Breast epithelium (tissue), 4 donors: ENCODE measurements around the gene CADM1. TPM values are rescaled to one million over a fixed set of nuclear protein-coding genes. Genes with fewer than 3 reads are reported as not detected.

ENCODE experiments used
- DNase-seq, 2 donors: peaks; one replicate each; pipeline ENCODE4 v3.0.0-alpha.2; 2019; ENCODE audit warnings: low spot score in 2 of 2
- H3K27ac ChIP-seq, 2 donors: fragments of 200-600 bp; sonication (generic) in 1 of 2; one replicate each; pipeline ENCODE4 v1.5.1; 2016 to 2019; ENCODE audit warnings: mild to moderate bottlenecking in 1 of 2
- H3K27me3 ChIP-seq, 2 donors: fragments of 200-600 bp; sonication (generic) in 1 of 2; one replicate each; pipeline versions ENCODE4 v1.5.1 to v1.6.0; 2017 to 2019; ENCODE audit warnings: control low read depth in 1 of 2, mild to moderate bottlenecking in 1 of 2
- H3K36me3 ChIP-seq: fragments of 200-600 bp; one replicate; pipeline ENCODE4 v1.5.1; 2019
- H3K4me1 ChIP-seq, 2 donors: fragments of 200-600 bp; sonication (generic); one replicate each; pipeline ENCODE4 v1.5.1; 2016 to 2019; ENCODE audit warnings: control low read depth in 1 of 2
- H3K4me3 ChIP-seq, 3 donors: fragments of 200-600 bp; sonication (generic); 1 replicate in 2 of 3; 2 replicates in 1 of 3; pipeline ENCODE4 v1.5.1; 2016 to 2019; ENCODE audit warnings: mild to moderate bottlenecking in 3 of 3, moderate library complexity in 2 of 3
- H3K9me3 ChIP-seq, 2 donors: fragments of 200-600 bp; sonication (generic) in 1 of 2; one replicate each; pipeline ENCODE4 v1.5.1; 2016 to 2019; ENCODE audit warnings: control low read depth in 1 of 2
- POLR2A ChIP-seq: fragments of 450-650 bp; IDR thresholded peaks from one replicate; pipeline ENCODE4 v1.6.1; 2016; ENCODE audit warnings: antibody characterized with exemption, mild to moderate bottlenecking, moderate library complexity
- POLR2AphosphoS5 ChIP-seq, 3 donors: sonication (generic); formaldehyde crosslinking; IDR thresholded peaks; one replicate each; pipeline ENCODE4 v1.6.1; 2017; ENCODE audit warnings: antibody characterized with exemption in 3 of 3
- intact Hi-C: fragments of 100-400 bp; cut with DNase I; formaldehyde crosslinking; loops from one replicate; pipeline ENCODE4 v1.15.1; 2023; ENCODE audit warnings: low total_unique reads
- total RNA-seq, 3 donors: library from RNA; depleted of rRNA; stranded (reverse); fragments of >200 nt; gene quantifications; one replicate each; pipeline ENCODE4 v1.1.0, GENCODE V29; 2016
- TF ChIP-seq, protein P1 (sequence below), 3 donors: fragments of 450-650 bp; IDR thresholded peaks; one replicate each; pipeline ENCODE4 v1.5.1; 2016 to 2017; ENCODE audit warnings: antibody characterized with exemption in 3 of 3, mild to moderate bottlenecking in 3 of 3, moderate library complexity in 3 of 3

The CADM1 gene
- total RNA-seq, 3 donors from 2014 or later, result 5.3 to 48.4 (median 33.1) TPM

DNA sequence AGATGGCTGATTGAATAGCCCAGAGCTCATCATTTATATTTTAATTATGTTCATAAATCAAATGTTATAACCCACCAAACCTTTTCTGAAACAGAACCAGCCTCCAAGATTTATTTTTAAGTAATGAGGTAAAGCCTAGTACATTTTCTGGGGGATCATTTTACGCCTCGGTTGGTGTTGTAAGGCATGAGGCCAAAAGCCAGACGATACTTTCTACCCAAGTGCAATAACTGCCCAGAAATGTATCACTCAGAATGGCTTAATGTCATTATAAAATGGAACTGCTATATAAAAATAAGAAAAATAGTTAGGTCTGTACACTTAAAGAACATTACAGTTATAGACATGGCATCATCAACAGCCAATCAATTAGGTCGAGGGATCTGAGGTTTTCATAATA, 283.3 kb downstream of the CADM1 start:
- H3K9me3 ChIP-seq, result no peaks in the 10 kb centered on the region
- no peak overlapping the region for H3K4me3 ChIP-seq
- H3K27ac ChIP-seq, result no peak overlapping the region
- DNase-seq, result no peak
- H3K36me3 ChIP-seq, result no peaks in the 10 kb centered on the region
- H3K27me3 ChIP-seq, result no peaks in the 10 kb centered on the region
- H3K4me1 ChIP-seq, result no peaks in the 10 kb centered on the region
- TF ChIP-seq POLR2A, result no peak
- TF ChIP-seq, protein P1, sequence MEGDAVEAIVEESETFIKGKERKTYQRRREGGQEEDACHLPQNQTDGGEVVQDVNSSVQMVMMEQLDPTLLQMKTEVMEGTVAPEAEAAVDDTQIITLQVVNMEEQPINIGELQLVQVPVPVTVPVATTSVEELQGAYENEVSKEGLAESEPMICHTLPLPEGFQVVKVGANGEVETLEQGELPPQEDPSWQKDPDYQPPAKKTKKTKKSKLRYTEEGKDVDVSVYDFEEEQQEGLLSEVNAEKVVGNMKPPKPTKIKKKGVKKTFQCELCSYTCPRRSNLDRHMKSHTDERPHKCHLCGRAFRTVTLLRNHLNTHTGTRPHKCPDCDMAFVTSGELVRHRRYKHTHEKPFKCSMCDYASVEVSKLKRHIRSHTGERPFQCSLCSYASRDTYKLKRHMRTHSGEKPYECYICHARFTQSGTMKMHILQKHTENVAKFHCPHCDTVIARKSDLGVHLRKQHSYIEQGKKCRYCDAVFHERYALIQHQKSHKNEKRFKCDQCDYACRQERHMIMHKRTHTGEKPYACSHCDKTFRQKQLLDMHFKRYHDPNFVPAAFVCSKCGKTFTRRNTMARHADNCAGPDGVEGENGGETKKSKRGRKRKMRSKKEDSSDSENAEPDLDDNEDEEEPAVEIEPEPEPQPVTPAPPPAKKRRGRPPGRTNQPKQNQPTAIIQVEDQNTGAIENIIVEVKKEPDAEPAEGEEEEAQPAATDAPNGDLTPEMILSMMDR (IDR thresholded peaks at IDR 0.05), result no peak
- no peak for TF ChIP-seq POLR2AphosphoS5 (IDR thresholded peaks at IDR 0.05)
- intact Hi-C loops, result no loop called here

DNA sequence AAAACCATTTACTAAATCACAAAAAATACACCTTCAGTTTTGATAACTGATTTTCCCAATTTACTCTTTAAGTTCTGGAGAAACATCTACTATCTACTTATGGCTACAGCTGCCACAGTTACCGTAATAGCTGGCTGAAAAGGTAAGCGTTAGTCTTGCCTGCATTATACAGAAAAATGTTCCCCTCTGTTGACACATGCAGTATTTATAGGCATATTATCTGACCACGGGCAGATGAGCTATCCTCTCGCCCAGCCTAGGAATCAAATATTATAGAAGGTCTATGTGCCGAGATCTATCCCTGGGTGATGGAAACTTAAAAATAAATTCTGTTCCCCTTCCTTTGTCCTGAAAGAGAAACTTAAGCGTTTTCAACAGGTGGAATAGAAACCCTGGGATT, 283.8 kb downstream of the CADM1 start:
- no peaks in the 10 kb centered on the region for H3K9me3 ChIP-seq
- no peaks in the 10 kb centered on the region for H3K4me1 ChIP-seq
- intact Hi-C loops, result no loop called here
- TF ChIP-seq POLR2AphosphoS5 (IDR thresholded peaks at IDR 0.05) (no peak), POLR2A (no peak)
- TF ChIP-seq, protein P1 (IDR thresholded peaks at IDR 0.05), result no peak
- H3K36me3 ChIP-seq, result no peaks in the 10 kb centered on the region
- H3K4me3 ChIP-seq, result no peak overlapping the region
- no peak overlapping the region for H3K27ac ChIP-seq
- no peaks in the 10 kb centered on the region for H3K27me3 ChIP-seq
- DNase-seq, result no peak

DNA sequence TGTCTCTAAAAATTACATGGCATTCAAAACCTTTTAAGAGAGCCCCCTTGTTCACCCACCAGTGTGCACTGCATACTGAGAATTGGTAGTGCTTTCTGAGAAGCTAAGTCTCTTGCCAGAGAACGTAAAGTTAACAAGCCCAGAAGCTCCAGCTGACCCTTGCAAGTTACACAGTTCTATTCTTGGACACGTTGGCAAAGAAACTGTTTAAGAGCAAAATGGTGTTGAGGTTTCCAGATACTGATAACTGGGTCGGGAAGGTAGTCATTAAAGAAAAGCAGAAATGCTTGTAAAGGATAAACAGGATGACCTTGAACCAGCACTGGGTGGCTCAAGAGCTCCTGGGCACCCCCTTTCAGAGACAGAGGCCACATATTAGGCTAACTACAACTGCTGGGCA, 284.8 kb downstream of the CADM1 start:
- intact Hi-C loops, result no loop called here
- no peaks in the 10 kb centered on the region for H3K27me3 ChIP-seq
- H3K27ac ChIP-seq, result no peak overlapping the region
- no peaks in the 10 kb centered on the region for H3K9me3 ChIP-seq
- no peak overlapping the region for H3K4me3 ChIP-seq
- TF ChIP-seq, protein P1 (IDR thresholded peaks at IDR 0.05), result no peak
- TF ChIP-seq POLR2A, result no peak
- TF ChIP-seq POLR2AphosphoS5 (IDR thresholded peaks at IDR 0.05), result no peak
- no peaks in the 10 kb centered on the region for H3K4me1 ChIP-seq
- no peaks in the 10 kb centered on the region for H3K36me3 ChIP-seq
- no peak for DNase-seq

DNA sequence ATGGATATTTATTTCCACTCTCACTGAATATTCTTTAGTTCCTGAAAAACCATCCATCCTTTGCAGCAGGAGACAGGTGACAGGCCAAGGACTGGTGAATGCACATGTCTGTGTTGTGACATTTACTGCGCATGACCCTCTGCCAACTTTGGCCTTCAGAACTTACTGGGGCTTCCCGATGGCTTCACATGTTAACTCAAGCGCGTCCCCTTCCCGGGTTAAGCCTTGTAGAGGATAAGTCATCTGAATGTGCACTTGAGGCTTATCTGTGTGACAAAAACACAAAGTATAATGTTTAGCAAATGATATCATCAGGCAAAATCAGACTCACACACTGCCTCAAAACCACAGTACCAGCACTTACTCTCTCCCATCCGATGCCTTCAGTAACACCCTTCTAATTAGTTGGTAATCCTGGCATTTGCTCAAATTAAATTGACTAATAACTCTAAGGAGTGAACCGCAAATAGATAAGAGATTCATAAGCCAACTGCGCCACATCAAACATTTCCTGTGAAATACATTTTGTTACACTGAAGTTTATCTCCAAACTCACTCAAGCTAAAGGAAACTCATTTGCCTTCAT, 286.4 kb downstream of the CADM1 start:
- no peak for DNase-seq
- TF ChIP-seq POLR2A (no peak), POLR2AphosphoS5 (IDR thresholded peaks at IDR 0.05) (no peak)
- TF ChIP-seq, protein P1 (IDR thresholded peaks at IDR 0.05), result no peak
- H3K36me3 ChIP-seq, result no peaks in the 10 kb centered on the region
- no peaks in the 10 kb centered on the region for H3K9me3 ChIP-seq
- H3K27ac ChIP-seq, result no peak overlapping the region
- H3K4me3 ChIP-seq, result no peak overlapping the region
- no peaks in the 10 kb centered on the region for H3K27me3 ChIP-seq
- no peaks in the 10 kb centered on the region for H3K4me1 ChIP-seq
- intact Hi-C loops, result no loop called here

DNA sequence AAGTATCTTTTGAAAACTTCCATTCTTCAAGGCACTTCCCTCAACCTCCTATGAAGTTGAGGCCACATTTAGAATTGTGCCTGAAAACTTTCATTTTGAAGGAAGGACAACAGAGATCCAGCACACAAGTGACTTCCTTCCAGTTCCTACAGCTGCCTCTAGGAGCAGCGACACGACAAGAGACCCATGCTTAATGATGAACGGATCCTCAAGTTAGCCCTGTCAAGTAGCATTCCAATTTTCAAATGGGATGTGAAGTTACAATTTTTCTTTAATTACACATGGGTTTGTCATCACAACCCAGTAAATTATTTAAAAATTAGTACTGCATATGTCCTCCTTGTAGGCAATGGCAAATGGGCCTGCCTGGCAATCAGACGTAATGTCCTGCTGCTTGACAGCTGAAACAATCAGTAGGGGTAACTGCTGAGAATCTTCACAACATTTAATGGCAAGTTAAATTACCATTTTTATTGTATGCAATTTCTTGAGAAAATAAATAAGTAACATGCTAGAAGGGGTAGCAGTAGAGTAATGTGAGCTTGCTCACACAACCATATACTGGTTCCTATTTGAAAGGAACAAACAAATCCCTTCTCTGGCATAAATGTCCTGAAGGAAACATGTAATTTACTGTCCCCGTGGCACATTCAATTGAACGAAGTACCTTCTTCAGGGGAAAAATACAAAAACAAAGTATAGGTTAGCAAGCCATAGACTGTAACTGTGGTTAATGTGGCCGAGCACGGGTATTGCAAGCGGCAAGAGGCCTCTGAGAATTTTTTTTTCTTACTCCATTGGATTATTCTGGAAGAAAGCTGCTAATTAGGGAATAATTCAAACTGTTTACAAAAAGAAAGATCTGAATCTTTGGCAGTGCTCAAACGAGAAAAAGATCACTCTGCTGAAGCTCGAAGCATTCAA, 288.3 kb downstream of the CADM1 start:
- no peak overlapping the region for H3K27ac ChIP-seq
- no peaks in the 10 kb centered on the region for H3K9me3 ChIP-seq
- DNase-seq, result no peak
- no peaks in the 10 kb centered on the region for H3K36me3 ChIP-seq
- H3K4me1 ChIP-seq, result no peaks in the 10 kb centered on the region
- intact Hi-C loops, result no loop called here
- TF ChIP-seq, protein P1 (IDR thresholded peaks at IDR 0.05), result no peak
- no peak for TF ChIP-seq POLR2AphosphoS5 (IDR thresholded peaks at IDR 0.05)
- TF ChIP-seq POLR2A, result no peak
- H3K27me3 ChIP-seq, result no peaks in the 10 kb centered on the region
- H3K4me3 ChIP-seq, result no peak overlapping the region
